H1 (cell line): ENCODE results near the gene ZKSCAN8. TPM values are rescaled to one million over a fixed set of nuclear protein-coding genes. Genes with fewer than 3 reads are reported as not detected.
"Not testable (repeated sequence)": the region's sequence is repeated elsewhere in the genome, so short reads cannot be mapped to it uniquely, and the experiment has no call there.

ENCODE experiments used
- CTCF ChIA-PET: fragments of 300-600 bp; sonication (Branson Sonifier 250); formaldehyde crosslinking; loops from one replicate; lab custom pipeline; 2021; ENCODE audit not compliant: partially characterized antibody; lab: Charles Lee
- POLR2A ChIA-PET: fragments of 300-600 bp; sonication (Branson Sonifier 250); formaldehyde crosslinking; loops from one replicate; lab custom pipeline; 2021; ENCODE audit warnings: inconsistent platforms; ENCODE audit not compliant: partially characterized antibody; lab: Charles Lee
- DNase-seq, 2 experiments: peaks; one replicate each; pipeline versions ENCODE4 v3.0.0 to v3.0.0-alpha.2; 2010 to 2022; ENCODE audit warnings: low spot score in 2 of 2, low read depth in 1 of 2, mixed read lengths in 1 of 2
- FAIRE-seq: peaks from 2 replicates; lab custom pipeline; 2011; peaks lifted over from hg19 to GRCh38; lab: Jason Lieb, UNC
- H2AFZ ChIP-seq: 2 replicates; pipeline ENCODE4 v1.8.1; 2012; ENCODE audit warnings: low read length, inconsistent platforms
- H2AK5ac ChIP-seq: 2 replicates; pipeline ENCODE4 v1.6.1; 2013; ENCODE audit warnings: low read depth, low read length
- H2BK120ac ChIP-seq: replicated peaks from 2 replicates; pipeline ENCODE3; 2013; ENCODE audit warnings: low read depth, low read length, inconsistent platforms
- H2BK12ac ChIP-seq: 2 replicates; pipeline ENCODE4 v1.6.1; 2013; ENCODE audit warnings: low read depth, low read length
- H2BK15ac ChIP-seq: 2 replicates; pipeline ENCODE4 v1.6.1; 2013; ENCODE audit warnings: low read length
- H2BK20ac ChIP-seq: 2 replicates; pipeline ENCODE4 v1.6.1; 2013; ENCODE audit warnings: low read length
- H2BK5ac ChIP-seq: 2 replicates; pipeline ENCODE4 v1.6.1; 2013; ENCODE audit warnings: low read depth, low read length
- H3K14ac ChIP-seq: 2 replicates; pipeline ENCODE4 v1.6.1; 2013; ENCODE audit warnings: inconsistent platforms; ENCODE audit not compliant: insufficient read length
- H3K18ac ChIP-seq: 2 replicates; pipeline ENCODE4 v1.6.1; 2013; ENCODE audit warnings: low read length; ENCODE audit errors: extremely low read depth
- H3K23ac ChIP-seq: 2 replicates; pipeline ENCODE4 v1.6.1; 2013; ENCODE audit warnings: inconsistent platforms; ENCODE audit not compliant: insufficient read length
- H3K23me2 ChIP-seq: 2 replicates; pipeline ENCODE4 v1.6.1; 2013; ENCODE audit warnings: low read depth, low read length
- H3K27ac ChIP-seq: 2 replicates; pipeline ENCODE4 v1.6.1; 2011; ENCODE audit warnings: low read depth, low read length, inconsistent platforms
- H3K27me3 ChIP-seq, 4 experiments: replicated peaks in 1 of 4; 1 replicate in 1 of 4; 2 replicates in 3 of 4; pipeline versions ENCODE4 v1.6.1 to v1.8.1; 2011 to 2013; ENCODE audit warnings: low read length in 3 of 4, mild to moderate bottlenecking in 3 of 4, inconsistent platforms in 2 of 4, mixed read lengths in 2 of 4, moderate library complexity in 1 of 4; ENCODE audit not compliant: control insufficient read depth in 3 of 4, insufficient read depth in 3 of 4; ENCODE audit errors: extremely low read depth in 1 of 4
- H3K36me3 ChIP-seq, 4 experiments: 2 replicates each; pipeline versions ENCODE4 v1.6.1 to v1.8.1; 2011 to 2013; ENCODE audit warnings: mild to moderate bottlenecking in 4 of 4, low read length in 3 of 4, moderate library complexity in 2 of 4, control low read depth in 1 of 4, inconsistent platforms in 1 of 4; ENCODE audit not compliant: insufficient read depth in 4 of 4, control insufficient read depth in 2 of 4
- H3K4ac ChIP-seq: replicated peaks from 2 replicates; pipeline ENCODE3; 2013; ENCODE audit warnings: low read length, low read depth, mixed read lengths, inconsistent platforms; ENCODE audit not compliant: insufficient read length
- H3K4me1 ChIP-seq, 4 experiments: replicated peaks in 1 of 4; 1 replicate in 1 of 4; 2 replicates in 3 of 4; pipeline versions ENCODE4 v1.6.1 to v1.8.1; 2011 to 2013; ENCODE audit warnings: low read length in 3 of 4, inconsistent platforms in 2 of 4, mixed read lengths in 1 of 4; ENCODE audit not compliant: insufficient read depth in 4 of 4, control insufficient read depth in 3 of 4
- H3K4me2 ChIP-seq, 2 experiments: 2 replicates each; pipeline versions ENCODE4 v1.6.1 to v1.8.1; 2011 to 2013; ENCODE audit warnings: low read depth in 2 of 2, low read length in 2 of 2, control low read depth in 1 of 2, inconsistent platforms in 1 of 2, mild to moderate bottlenecking in 1 of 2; ENCODE audit not compliant: insufficient read depth in 1 of 2
- H3K4me3 ChIP-seq, 4 experiments: fragments of 200-600, 300-600 bp in 1 of 4; sonication (generic), shearing (Covaris generic), sonication (Bioruptor Twin) in 1 of 4; 2 replicates each; pipeline versions ENCODE4 v1.5.1 to v1.8.1; 2011 to 2016; ENCODE audit warnings: low read length in 4 of 4, low read depth in 3 of 4, control low read depth in 2 of 4, inconsistent platforms in 2 of 4, mild to moderate bottlenecking in 2 of 4, mixed read lengths in 1 of 4, moderate library complexity in 1 of 4; ENCODE audit not compliant: insufficient read depth in 2 of 4; ENCODE audit errors: extremely low read depth in 1 of 4
- H3K56ac ChIP-seq: replicated peaks from 2 replicates; pipeline ENCODE3; 2013; ENCODE audit warnings: low read depth, mild to moderate bottlenecking, mixed read lengths, low read length, inconsistent platforms; ENCODE audit not compliant: insufficient read length
- H3K79me1 ChIP-seq: 2 replicates; pipeline ENCODE4 v1.6.1; 2013; ENCODE audit warnings: low read depth, low read length, control low read depth
- H3K79me2 ChIP-seq, 2 experiments: 2 replicates each; pipeline versions ENCODE4 v1.6.1 to v1.8.1; 2012 to 2013; ENCODE audit warnings: low read length in 2 of 2, mild to moderate bottlenecking in 2 of 2, inconsistent platforms in 1 of 2; ENCODE audit not compliant: insufficient read depth in 2 of 2, control insufficient read depth in 1 of 2
- H3K9ac ChIP-seq, 4 experiments: replicated peaks in 1 of 4; 1 replicate in 1 of 4; 2 replicates in 3 of 4; pipeline versions ENCODE4 v1.6.1 to v1.8.1; 2011 to 2013; ENCODE audit warnings: low read depth in 3 of 4, low read length in 3 of 4, control low read depth in 2 of 4, mild to moderate bottlenecking in 2 of 4, moderate library complexity in 2 of 4, inconsistent platforms in 1 of 4; ENCODE audit errors: extremely low read depth in 1 of 4
- H3K9me3 ChIP-seq, 2 experiments: 2 replicates each; pipeline versions ENCODE4 v1.6.1 to v1.8.1; 2012 to 2013; ENCODE audit warnings: mild to moderate bottlenecking in 2 of 2, moderate library complexity in 2 of 2, control low read depth in 1 of 2, inconsistent platforms in 1 of 2, low read depth in 1 of 2, low read length in 1 of 2, mixed read lengths in 1 of 2; ENCODE audit not compliant: insufficient read depth in 2 of 2
- H4K20me1 ChIP-seq, 2 experiments: replicated peaks in 1 of 2; 2 replicates each; pipeline versions ENCODE3 to v1.8.1; 2011 to 2013; ENCODE audit warnings: inconsistent platforms in 2 of 2, low read length in 2 of 2, mild to moderate bottlenecking in 1 of 2; ENCODE audit not compliant: insufficient read depth in 2 of 2, control insufficient read depth in 1 of 2
- H4K5ac ChIP-seq: 2 replicates; pipeline ENCODE4 v1.6.1; 2013; ENCODE audit warnings: low read length, low read depth, mixed read lengths, inconsistent platforms; ENCODE audit not compliant: insufficient read length
- H4K8ac ChIP-seq: 2 replicates; pipeline ENCODE4 v1.8.0; 2013; ENCODE audit warnings: mild to moderate bottlenecking, moderate library complexity, low read length, inconsistent platforms; ENCODE audit not compliant: insufficient read depth; ENCODE audit errors: extremely low read depth
- H4K91ac ChIP-seq: replicated peaks from 2 replicates; pipeline ENCODE3; 2013; ENCODE audit warnings: low read length, mixed read lengths, inconsistent platforms; ENCODE audit not compliant: insufficient read length
- polyA plus RNA-seq, 7 experiments: library from polyadenylated mRNA; depleted of rRNA in 3 of 7; stranded (reverse) in 5 of 7; unstranded in 2 of 7; fragments of >200 nt in 5 of 7; fragments of 200-250 nt in 2 of 7; gene quantifications; 1 replicate in 5 of 7; 2 replicates in 1 of 7; 4 replicates in 1 of 7; pipeline versions ENCODE4 v1.2.1 to v1.2.3, GENCODE V29; 2011 to 2013; ENCODE audit warnings: missing spikeins in 2 of 7, mixed read lengths in 2 of 7
- total RNA-seq: library from RNA; stranded (reverse); fragmentation: NEBNext Ultra II Directional; extraction: Animal tissue kit (Norgen Biotek cat#: 25700); gene quantifications from 2 replicates; pipeline ENCODE4 v1.2.1, GENCODE V29; 2021

The ZKSCAN8 gene
- total and polyA plus RNA-seq, 2 of the 8 experiments (the other 6 are each of a cell fraction or from before 2014, with no cell fraction given), result 10.7 to 24.1 TPM

- H3K9ac ChIP-seq, H3K4me3 ChIP-seq, H3K27me3 ChIP-seq, H3K23ac ChIP-seq, H3K18ac ChIP-seq, DNase-seq, H2BK12ac ChIP-seq, CTCF ChIA-PET, H4K91ac ChIP-seq, H3K9me3 ChIP-seq, H2BK5ac ChIP-seq, H3K23me2 ChIP-seq, H3K4me2 ChIP-seq, H3K4ac ChIP-seq, FAIRE-seq, H2BK15ac ChIP-seq, H2AK5ac ChIP-seq, H3K56ac ChIP-seq, H2BK120ac ChIP-seq, H3K36me3 ChIP-seq, H2AFZ ChIP-seq, H3K27ac ChIP-seq, H4K8ac ChIP-seq, H3K79me1 ChIP-seq, H3K79me2 ChIP-seq, H3K14ac ChIP-seq, H3K4me1 ChIP-seq, H4K5ac ChIP-seq, H4K20me1 ChIP-seq, H2BK20ac ChIP-seq, POLR2A ChIA-PET: not testable (repeated sequence)
Measured at GRCh38 chr6:28102699-28103098, 39.0 kb upstream of the ZKSCAN8 start.
